HEK293T (cell line): ENCODE measurements around the gene OR5D14.

ENCODE experiments used
- CTCF ChIA-PET: fragments of 350-600 bp; formaldehyde crosslinking; extraction: SDS; loops from one replicate; lab custom pipeline; 2021; ENCODE audit warnings: antibody characterized with exemption, inconsistent platforms; lab: Yijun Ruan, JAX
- POLR2A ChIA-PET: fragments of 350-600 bp; formaldehyde crosslinking; extraction: SDS; loops from one replicate; lab custom pipeline; 2020; ENCODE audit warnings: antibody characterized with exemption, inconsistent platforms; lab: Yijun Ruan, JAX
- DNase-seq: peaks from one replicate; pipeline ENCODE4 v3.0.0; 2012; ENCODE audit warnings: mixed read lengths; ENCODE audit errors: extremely low spot score
- ARNT ChIP-seq: fragments of 450-650 bp; IDR thresholded peaks from 2 replicates; pipeline ENCODE4 v1.6.1; 2017; ENCODE audit warnings: mild to moderate bottlenecking
- BHLHE40 ChIP-seq: fragments of 450-650 bp; IDR thresholded peaks from 2 replicates; pipeline ENCODE4 v1.6.1; 2016; ENCODE audit warnings: mild to moderate bottlenecking, moderate library complexity, borderline replicate concordance
- CTBP1 ChIP-seq: fragments of 450-650 bp; IDR thresholded peaks from 2 replicates; pipeline ENCODE4 v1.6.1; 2016; ENCODE audit warnings: borderline replicate concordance
- ELF4 ChIP-seq: fragments of 450-650 bp; IDR thresholded peaks from 2 replicates; pipeline ENCODE4 v1.6.1; 2017; ENCODE audit warnings: antibody characterized with exemption
- FOXA1 ChIP-seq: fragments of 450-650 bp; IDR thresholded peaks from 2 replicates; pipeline ENCODE4 v1.6.1; 2016; ENCODE audit warnings: mild to moderate bottlenecking
- FOXK2 ChIP-seq: fragments of 450-650 bp; IDR thresholded peaks from 2 replicates; pipeline ENCODE4 v1.6.1; 2016; ENCODE audit warnings: mild to moderate bottlenecking
- FOXM1 ChIP-seq: fragments of 450-650 bp; IDR thresholded peaks from 2 replicates; pipeline ENCODE4 v1.6.1; 2017; ENCODE audit warnings: mild to moderate bottlenecking, borderline replicate concordance
- HDGF ChIP-seq: fragments of 450-650 bp; IDR thresholded peaks from 2 replicates; pipeline ENCODE4 v1.6.1; 2017; ENCODE audit warnings: antibody characterized with exemption, borderline replicate concordance
- L3MBTL2 ChIP-seq: fragments of 450-650 bp; conservative IDR thresholded peaks from 2 replicates; pipeline ENCODE4 v1.6.1; 2016; ENCODE audit warnings: mild to moderate bottlenecking
- LEF1 ChIP-seq: fragments of 450-650 bp; IDR thresholded peaks from 2 replicates; pipeline ENCODE4 v1.6.1; 2017; ENCODE audit warnings: mild to moderate bottlenecking, borderline replicate concordance
- NFRKB ChIP-seq: fragments of 450-650 bp; IDR thresholded peaks from 2 replicates; pipeline ENCODE4 v1.6.1; 2016; ENCODE audit warnings: mild to moderate bottlenecking, moderate library complexity
- SP1 ChIP-seq: fragments of 450-650 bp; IDR thresholded peaks from 2 replicates; pipeline ENCODE4 v1.6.1; 2017
- SUZ12 ChIP-seq: fragments of 450-650 bp; IDR thresholded peaks from 2 replicates; pipeline ENCODE4 v1.6.1; 2016; ENCODE audit warnings: mild to moderate bottlenecking
- TARDBP ChIP-seq: fragments of 450-650 bp; IDR thresholded peaks from 2 replicates; pipeline ENCODE4 v1.6.1; 2016
- ZNF384 ChIP-seq: fragments of 450-650 bp; IDR thresholded peaks from 2 replicates; pipeline ENCODE4 v1.6.1; 2016
- TF ChIP-seq, protein P1 (sequence below): fragments of 450-650 bp; IDR thresholded peaks from 2 replicates; pipeline ENCODE4 v1.6.1; 2016

OR5D14 gene

DNA sequence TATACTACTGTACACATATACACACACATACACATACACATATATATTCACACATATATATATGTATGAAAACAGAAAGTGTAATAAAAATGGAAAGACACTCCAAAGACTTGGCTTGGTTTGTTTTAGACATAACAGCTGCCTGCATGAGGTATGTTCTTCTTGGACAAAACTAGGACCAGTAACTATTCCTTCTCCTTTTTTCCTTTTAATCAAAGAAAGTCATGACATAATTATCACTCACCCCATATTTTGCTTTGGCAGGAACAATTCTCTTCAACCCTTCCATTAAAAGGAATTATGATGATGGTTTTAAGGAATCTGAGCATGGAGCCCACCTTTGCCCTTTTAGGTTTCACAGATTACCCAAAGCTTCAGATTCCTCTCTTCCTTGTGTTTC lies at the start of gene OR5D14:
TSS of gene OR5D14 (plus strand) at position 301 of the 400 bp plus-strand sequence. CDS start at position 301, 0 bp downstream.
- no peak for TF ChIP-seq HDGF
- no peak for TF ChIP-seq FOXM1
- no peak for TF ChIP-seq CTBP1
- no peak for TF ChIP-seq NFRKB
- TF ChIP-seq BHLHE40 = no peak
- TF ChIP-seq LEF1 = no peak
- no peak for TF ChIP-seq TARDBP
- no peak for TF ChIP-seq ZNF384
- TF ChIP-seq, protein P1, sequence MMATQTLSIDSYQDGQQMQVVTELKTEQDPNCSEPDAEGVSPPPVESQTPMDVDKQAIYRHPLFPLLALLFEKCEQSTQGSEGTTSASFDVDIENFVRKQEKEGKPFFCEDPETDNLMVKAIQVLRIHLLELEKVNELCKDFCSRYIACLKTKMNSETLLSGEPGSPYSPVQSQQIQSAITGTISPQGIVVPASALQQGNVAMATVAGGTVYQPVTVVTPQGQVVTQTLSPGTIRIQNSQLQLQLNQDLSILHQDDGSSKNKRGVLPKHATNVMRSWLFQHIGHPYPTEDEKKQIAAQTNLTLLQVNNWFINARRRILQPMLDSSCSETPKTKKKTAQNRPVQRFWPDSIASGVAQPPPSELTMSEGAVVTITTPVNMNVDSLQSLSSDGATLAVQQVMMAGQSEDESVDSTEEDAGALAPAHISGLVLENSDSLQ = no peak
- CTCF ChIA-PET = no interaction called here
- POLR2A ChIA-PET = no interaction called here
- no peak for DNase-seq

DNA sequence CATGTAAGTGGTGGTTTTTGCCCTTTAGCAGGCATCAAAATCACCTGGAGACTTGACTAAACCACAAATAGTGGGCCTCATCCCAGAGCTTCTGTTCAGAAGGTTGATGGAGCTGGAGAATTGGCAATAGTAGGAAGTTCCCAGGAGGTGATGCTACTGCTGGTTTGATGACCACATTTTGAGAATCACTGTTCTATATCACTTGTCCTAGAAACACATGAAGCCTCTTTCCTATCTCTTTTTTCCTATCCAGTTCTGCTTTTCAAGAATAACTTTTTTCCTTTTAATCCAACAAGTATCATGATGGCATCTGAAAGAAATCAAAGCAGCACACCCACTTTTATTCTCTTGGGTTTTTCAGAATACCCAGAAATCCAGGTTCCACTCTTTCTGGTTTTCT lies 22.2 kb upstream of the OR5D14 start, which contains the start of gene OR5D13:
TSS of gene OR5D13 (plus strand) at position 301 of the 400 bp plus-strand sequence. CDS start at position 301, 0 bp downstream.
- CTCF ChIA-PET = no interaction called here
- POLR2A ChIA-PET = no interaction called here
- no peak for DNase-seq
- TF ChIP-seq LEF1 (no peak), ZNF384 (no peak), FOXA1 (no peak), FOXM1 (no peak), TARDBP (no peak), NFRKB (no peak), ARNT (no peak), ELF4 (no peak), L3MBTL2 (no peak), BHLHE40 (no peak), SP1 (no peak), CTBP1 (no peak), FOXK2 (no peak), HDGF (no peak), SUZ12 (no peak)
- TF ChIP-seq, protein P1 = no peak

DNA sequence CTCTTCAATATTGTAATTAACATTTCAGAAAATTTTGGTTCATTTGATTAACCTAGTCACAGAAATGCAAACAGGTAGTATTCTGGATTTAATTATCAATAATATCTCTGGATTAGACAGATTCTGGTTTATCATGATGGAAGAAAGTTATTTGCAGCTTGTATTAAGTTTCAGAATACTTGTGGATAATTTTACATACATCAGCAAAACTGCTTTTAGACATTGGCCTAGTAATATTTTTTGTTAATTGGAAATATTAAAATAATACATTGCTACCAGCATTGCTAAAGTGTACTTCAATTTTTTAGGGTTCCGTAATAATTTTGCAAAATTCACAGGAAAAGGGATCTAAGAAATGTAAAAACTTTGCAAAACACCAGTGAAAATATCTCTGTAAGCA lies 3.8 kb upstream of the OR5D14 start:
- no peak for DNase-seq
- ChIA-PET POLR2A (no interaction called here), CTCF (no interaction called here)
- TF ChIP-seq ZNF384 (no peak), ELF4 (no peak), L3MBTL2 (no peak), SUZ12 (no peak), FOXM1 (no peak)

DNA sequence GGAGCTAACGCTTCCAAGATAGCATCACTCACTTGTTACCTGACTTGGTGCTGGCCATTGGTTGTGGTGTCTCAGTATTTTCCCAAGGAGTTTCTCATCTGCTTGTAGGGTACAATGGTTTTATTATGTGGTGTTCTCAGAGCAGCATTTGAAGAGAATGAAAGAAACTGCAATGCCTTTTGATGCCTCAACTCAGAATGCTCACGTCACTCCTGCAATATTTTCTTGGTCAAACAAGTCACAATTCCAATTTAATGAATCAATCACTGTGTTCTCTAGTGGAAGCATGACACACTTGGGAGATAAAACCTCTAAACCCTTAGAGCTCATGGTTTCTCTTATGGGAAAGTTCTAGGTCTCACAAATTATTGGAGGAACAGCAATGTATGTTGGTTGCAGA lies 2.0 kb upstream of the OR5D14 start:
- no peak for TF ChIP-seq NFRKB
- TF ChIP-seq BHLHE40 = no peak
- no peak for TF ChIP-seq ZNF384
- POLR2A ChIA-PET = no interaction called here
- no peak for DNase-seq
- CTCF ChIA-PET = no interaction called here

DNA sequence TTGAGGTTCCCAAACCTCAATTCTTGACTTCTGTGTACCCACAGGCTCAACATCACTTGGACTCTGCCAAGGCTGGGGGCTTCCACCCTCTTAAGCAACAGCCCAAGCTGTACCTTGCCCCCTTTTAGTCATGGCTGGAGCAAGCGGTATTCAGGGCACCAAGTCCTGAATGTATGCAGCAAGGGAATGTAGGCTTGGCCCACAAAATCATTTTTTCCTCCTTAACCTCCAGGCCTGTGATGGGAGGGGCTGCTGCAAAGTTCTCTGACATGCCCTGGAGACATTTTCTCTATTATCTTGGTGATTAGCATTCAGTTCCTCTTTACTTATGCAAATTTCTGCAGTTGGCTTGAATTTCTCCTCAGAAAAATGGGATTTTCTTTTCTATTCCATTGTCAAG lies 10.9 kb downstream of the OR5D14 start:
- POLR2A ChIA-PET = no interaction called here
- TF ChIP-seq FOXM1 = no peak
- TF ChIP-seq ELF4 = no peak
- TF ChIP-seq TARDBP = no peak
- TF ChIP-seq CTBP1 = no peak
- no peak for TF ChIP-seq BHLHE40
- no peak for TF ChIP-seq FOXK2
- no peak for TF ChIP-seq ARNT
- no peak for TF ChIP-seq HDGF
- TF ChIP-seq LEF1 = no peak
- TF ChIP-seq ZNF384 = no peak
- TF ChIP-seq, protein P1 = no peak
- no peak for TF ChIP-seq FOXA1
- TF ChIP-seq SUZ12 = no peak
- TF ChIP-seq SP1 = no peak
- TF ChIP-seq NFRKB = no peak
- TF ChIP-seq L3MBTL2 = no peak
- no peak for DNase-seq
- CTCF ChIA-PET = no interaction called here

DNA sequence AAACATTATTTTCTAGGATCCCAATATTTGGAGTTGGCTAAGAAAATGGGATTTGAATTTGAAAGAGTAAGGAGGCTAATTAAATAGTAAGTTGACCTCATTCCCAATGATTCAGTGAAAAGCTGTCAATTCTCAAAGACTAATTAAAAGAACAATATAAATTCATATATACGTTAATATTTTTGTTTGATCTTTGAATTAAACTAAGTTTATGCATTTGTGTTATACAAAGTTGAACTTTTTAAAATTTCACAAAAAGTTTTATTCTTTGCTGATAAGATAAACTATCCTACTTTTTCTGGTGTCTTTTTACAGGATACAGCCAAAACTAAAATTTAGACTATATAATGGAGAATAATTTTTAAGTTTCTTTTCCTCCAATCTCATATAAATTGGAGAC lies 15.7 kb downstream of the OR5D14 start, which contains the start of gene OR5L1:
TSS of gene OR5L1 (plus strand) at position 301 of the 400 bp plus-strand sequence. CDS start 100 bp downstream, outside the sequence.
- POLR2A ChIA-PET = no interaction called here
- no peak for TF ChIP-seq SUZ12
- TF ChIP-seq ARNT = no peak
- DNase-seq = no peak
- CTCF ChIA-PET = no interaction called here

DNA sequence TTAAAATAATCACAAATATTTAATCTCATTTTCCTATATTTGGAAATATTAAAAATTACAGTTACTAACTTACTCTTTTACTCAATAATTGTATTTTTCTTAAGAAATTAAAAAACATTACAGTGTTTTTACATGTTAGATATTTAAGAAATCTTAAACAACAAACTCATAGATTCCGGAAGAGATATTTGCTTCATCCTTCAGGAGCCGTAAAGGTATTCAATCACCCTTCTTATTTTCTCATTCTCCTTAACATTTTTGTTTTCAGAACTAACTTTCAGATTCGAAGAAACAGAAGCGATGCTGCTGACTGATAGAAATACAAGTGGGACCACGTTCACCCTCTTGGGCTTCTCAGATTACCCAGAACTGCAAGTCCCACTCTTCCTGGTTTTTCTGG lies 24.0 kb downstream of the OR5D14 start, which contains the start of gene OR5D18:
TSS of gene OR5D18 (plus strand) at position 301 of the 400 bp plus-strand sequence. CDS start at position 301, 0 bp downstream.
- TF ChIP-seq ELF4 (no peak), ARNT (no peak), FOXM1 (no peak), L3MBTL2 (no peak), NFRKB (no peak), SUZ12 (no peak), FOXA1 (no peak), CTBP1 (no peak), FOXK2 (no peak)
- TF ChIP-seq, protein P1 = no peak
- POLR2A ChIA-PET = no interaction called here
- CTCF ChIA-PET = no interaction called here
- DNase-seq = no peak
